Neuronal stem cell (in vitro differentiated cells): ENCODE results near the gene DHX34.

Experiments
- DNase-seq: peaks from one replicate; pipeline ENCODE4 v3.0.0-alpha.2; 2013; ENCODE audit warnings: low spot score
- H2AFZ ChIP-seq: one replicate; pipeline ENCODE4 v1.6.1; 2013; ENCODE audit warnings: mild to moderate bottlenecking, low read length, inconsistent platforms
- H2AK5ac ChIP-seq: 2 replicates; pipeline ENCODE4 v1.6.1; 2013; ENCODE audit warnings: low read depth, mild to moderate bottlenecking, inconsistent platforms, low read length, moderate library complexity, mixed read lengths
- H2BK120ac ChIP-seq: 2 replicates; pipeline ENCODE4 v1.6.1; 2013; ENCODE audit warnings: low read depth, mild to moderate bottlenecking, inconsistent platforms, low read length, moderate library complexity, mixed read lengths
- H2BK12ac ChIP-seq: one replicate; pipeline ENCODE4 v1.6.1; 2013; ENCODE audit warnings: low read length, inconsistent platforms
- H2BK15ac ChIP-seq: 2 replicates; pipeline ENCODE4 v1.6.1; 2013; ENCODE audit warnings: mild to moderate bottlenecking, low read length, inconsistent platforms, mixed read lengths
- H2BK5ac ChIP-seq: one replicate; pipeline ENCODE4 v1.6.1; 2013; ENCODE audit warnings: inconsistent platforms, mild to moderate bottlenecking, low read length, moderate library complexity
- H3K14ac ChIP-seq: one replicate; pipeline ENCODE4 v1.6.1; 2013; ENCODE audit warnings: low read length, inconsistent platforms
- H3K18ac ChIP-seq: 2 replicates; pipeline ENCODE4 v1.6.1; 2013; ENCODE audit warnings: low read length, inconsistent platforms
- H3K23ac ChIP-seq: 2 replicates; pipeline ENCODE4 v1.6.1; 2013; ENCODE audit warnings: low read depth, mild to moderate bottlenecking, mixed read lengths, low read length, inconsistent platforms; ENCODE audit not compliant: poor library complexity
- H3K27ac ChIP-seq: replicated peaks from 3 replicates; pipeline ENCODE4 v1.5.1; 2013; ENCODE audit warnings: low read length, inconsistent platforms
- H3K27me3 ChIP-seq, 3 experiments: 2 replicates each; pipeline ENCODE4 v1.6.1; 2013; ENCODE audit warnings: low read length in 3 of 3, mild to moderate bottlenecking in 2 of 3, inconsistent platforms in 1 of 3, low read depth in 1 of 3, mixed read lengths in 1 of 3, moderate library complexity in 1 of 3; ENCODE audit not compliant: control insufficient read depth in 3 of 3, insufficient read depth in 3 of 3
- H3K36me3 ChIP-seq, 2 donors: replicated peaks in 1 of 2; 2 replicates each; pipeline ENCODE4 v1.6.1; 2013; ENCODE audit warnings: low read length in 2 of 2; ENCODE audit not compliant: control insufficient read depth in 2 of 2, insufficient read depth in 2 of 2
- H3K4ac ChIP-seq: 2 replicates; pipeline ENCODE4 v1.6.1; 2013; ENCODE audit warnings: inconsistent platforms, mild to moderate bottlenecking, low read length, moderate library complexity
- H3K4me1 ChIP-seq, 2 donors: 1 replicate in 1 of 2; 2 replicates in 1 of 2; pipeline ENCODE4 v1.6.1; 2013; ENCODE audit warnings: low read length in 2 of 2, low read depth in 1 of 2; ENCODE audit not compliant: control insufficient read depth in 2 of 2, insufficient read depth in 1 of 2
- H3K4me2 ChIP-seq: one replicate; pipeline ENCODE4 v1.6.1; 2013; ENCODE audit warnings: mild to moderate bottlenecking, low read length, inconsistent platforms; ENCODE audit not compliant: insufficient read depth, poor library complexity, severe bottlenecking
- H3K4me3 ChIP-seq, 2 donors: 2 replicates each; pipeline ENCODE4 v1.5.1; 2013; ENCODE audit warnings: low read length in 2 of 2, mild to moderate bottlenecking in 2 of 2, inconsistent platforms in 1 of 2, moderate library complexity in 1 of 2
- H3K79me1 ChIP-seq: one replicate; pipeline ENCODE4 v1.6.1; 2013; ENCODE audit warnings: low read depth, mild to moderate bottlenecking, inconsistent platforms, low read length, moderate library complexity
- H3K9ac ChIP-seq: one replicate; pipeline ENCODE4 v1.6.1; 2013; ENCODE audit warnings: mild to moderate bottlenecking, low read depth, low read length, inconsistent platforms; ENCODE audit not compliant: poor library complexity
- H3K9me3 ChIP-seq, 2 donors: replicated peaks in 1 of 2; 2 replicates each; pipeline versions ENCODE3 to v1.6.1; 2013; ENCODE audit warnings: low read length in 2 of 2, mild to moderate bottlenecking in 2 of 2, inconsistent platforms in 1 of 2, low read depth in 1 of 2, mixed read lengths in 1 of 2, moderate library complexity in 1 of 2; ENCODE audit not compliant: control insufficient read depth in 2 of 2, insufficient read depth in 1 of 2
- H4K8ac ChIP-seq: one replicate; pipeline ENCODE4 v1.6.1; 2013; ENCODE audit warnings: low read depth, mild to moderate bottlenecking, inconsistent platforms, low read length, moderate library complexity
- H4K91ac ChIP-seq: one replicate; pipeline ENCODE4 v1.6.1; 2013; ENCODE audit warnings: low read length, low read depth, mild to moderate bottlenecking, inconsistent platforms; ENCODE audit not compliant: poor library complexity
- WGBS, 2 donors: extraction: QIAGEN DNeasy Blood & Tissue Kit; methylation state at CpG; one replicate each; pipeline ENCODE4 v1.1.7; 2013; ENCODE audit warnings: missing lambda C conversion rate in 2 of 2, mixed read lengths in 1 of 2; ENCODE audit not compliant: insufficient read length in 2 of 2, insufficient replicate concordance in 1 of 2; ENCODE audit errors: extremely low coverage in 2 of 2; 5-methylcytosine and 5-hydroxymethylcytosine counted together

The DHX34 gene

GRCh38 chr19:47324502-47324901 lies 24.6 kb upstream of the DHX34 start:
- Histone ChIP-seq H3K4me2 (no peak overlapping the region), H3K23ac (no peak overlapping the region), H3K18ac (no peak overlapping the region), H3K27ac (no peak overlapping the region), H2BK12ac (no peak overlapping the region), H2AFZ (no peak overlapping the region), H3K14ac (no peak overlapping the region), H3K27me3 (peaks cover 0 to 10% (median 0%) of the 10 kb centered on the region in 3 experiments), H3K4ac (no peak overlapping the region), H3K4me3 (no peak overlapping the region), H3K36me3 (no peaks in the 10 kb centered on the region), H3K9ac (no peak overlapping the region), H3K79me1 (no peaks in the 10 kb centered on the region), H4K91ac (no peak overlapping the region), H2AK5ac (no peak overlapping the region), H4K8ac (no peak overlapping the region), H3K9me3 (no peaks in the 10 kb centered on the region), H3K4me1 (no peaks in the 10 kb centered on the region), H2BK15ac (peak overlapping the region; percentile 15), H2BK5ac (no peak overlapping the region), H2BK120ac (no peak overlapping the region)
- no peak for DNase-seq
- WGBS, 2 donors = no CpG with 5 or more reads among the region's 9 CpGs

GRCh38 chr19:47330466-47330869 lies 18.6 kb upstream of the DHX34 start:
- H3K23ac ChIP-seq = no peak overlapping the region
- no peak overlapping the region for H3K4me2 ChIP-seq
- no peak overlapping the region for H2AK5ac ChIP-seq
- H3K18ac ChIP-seq = no peak overlapping the region
- no peak overlapping the region for H3K4me3 ChIP-seq
- no peaks in the 10 kb centered on the region for H3K36me3 ChIP-seq
- no peak overlapping the region for H2BK12ac ChIP-seq
- H3K79me1 ChIP-seq = no peaks in the 10 kb centered on the region
- no CpG with 5 or more reads among the region's 9 CpGs for WGBS, 2 donors
- H3K27ac ChIP-seq = no peak overlapping the region
- DNase-seq = no peak
- no peak overlapping the region for H3K9ac ChIP-seq
- peaks cover 0 to 5% (median 0%) of the 10 kb centered on the region in 3 experiments for H3K27me3 ChIP-seq
- H2BK120ac ChIP-seq = no peak overlapping the region
- no peak overlapping the region for H4K8ac ChIP-seq
- H3K4me1 ChIP-seq = peaks cover 0 to 2% of the 10 kb centered on the region in 2 donors
- H4K91ac ChIP-seq = no peak overlapping the region
- H3K14ac ChIP-seq = no peak overlapping the region
- H2AFZ ChIP-seq = peak overlapping the region; percentile 72
- H2BK15ac ChIP-seq = no peak overlapping the region
- H3K4ac ChIP-seq = no peak overlapping the region
- H3K9me3 ChIP-seq = no peaks in the 10 kb centered on the region
- no peak overlapping the region for H2BK5ac ChIP-seq

GRCh38 chr19:47331490-47331889 lies 17.6 kb upstream of the DHX34 start:
- Histone ChIP-seq H3K4me1 (peaks cover 0 to 2% of the 10 kb centered on the region in 2 donors), H2AFZ (no peak overlapping the region), H3K27ac (no peak overlapping the region), H2BK5ac (no peak overlapping the region), H3K23ac (no peak overlapping the region), H3K27me3 (peaks cover 0 to 3% (median 0%) of the 10 kb centered on the region in 3 experiments), H3K36me3 (no peaks in the 10 kb centered on the region), H2BK15ac (no peak overlapping the region), H2AK5ac (no peak overlapping the region), H3K79me1 (no peaks in the 10 kb centered on the region), H3K4me2 (no peak overlapping the region), H3K4me3 (no peak overlapping the region), H3K14ac (no peak overlapping the region), H4K91ac (no peak overlapping the region), H2BK12ac (no peak overlapping the region), H3K9ac (no peak overlapping the region), H3K4ac (no peak overlapping the region), H3K18ac (no peak overlapping the region), H3K9me3 (no peaks in the 10 kb centered on the region), H4K8ac (no peak overlapping the region), H2BK120ac (no peak overlapping the region)
- no peak for DNase-seq
- no CpG with 5 or more reads among the region's 6 CpGs for WGBS, 2 donors

GRCh38 chr19:47331931-47332547 lies 17.1 kb upstream of the DHX34 start, which contains the start of gene C5AR2:
Gene C5AR2, plus strand, starts transcription at chr19:47332175. Its CDS starts 8,625 bp downstream, at chr19:47340800.
- H3K36me3 ChIP-seq = no peaks in the 10 kb centered on the region
- no CpG with 5 or more reads among the region's 18 CpGs for WGBS, 2 donors
- no peak within 1 kb of the TSS for H3K4ac ChIP-seq
- no peak within 1 kb of the TSS for H3K27ac ChIP-seq
- H3K4me3 ChIP-seq = no peak within 1 kb of the TSS
- H3K4me2 ChIP-seq = no peak within 1 kb of the TSS
- H3K23ac ChIP-seq = no peak within 1 kb of the TSS
- no peak within 1 kb of the TSS for H2AK5ac ChIP-seq
- no peaks in the 10 kb centered on the region for H3K79me1 ChIP-seq
- peaks cover 0 to 3% (median 0%) of the 10 kb centered on the region in 3 experiments for H3K27me3 ChIP-seq
- peak within 1 kb of the TSS; percentile 5 for H3K14ac ChIP-seq
- no peak within 1 kb of the TSS for H4K8ac ChIP-seq
- DNase-seq = no peak
- no peak within 1 kb of the TSS for H2BK15ac ChIP-seq
- no peaks in the 10 kb centered on the region for H3K9me3 ChIP-seq
- no peak within 1 kb of the TSS for H2BK12ac ChIP-seq
- no peak within 1 kb of the TSS for H3K18ac ChIP-seq
- no peak within 1 kb of the TSS for H4K91ac ChIP-seq
- H2BK120ac ChIP-seq = no peak within 1 kb of the TSS
- H2AFZ ChIP-seq = peak within 1 kb of the TSS; percentile 72
- peaks cover 0 to 2% of the 10 kb centered on the region in 2 donors for H3K4me1 ChIP-seq
- no peak within 1 kb of the TSS for H3K9ac ChIP-seq
- H2BK5ac ChIP-seq = no peak within 1 kb of the TSS
